ENCODE data around the gene ANKRD13D. TPM values are rescaled to one million over a fixed set of nuclear protein-coding genes. Genes with fewer than 3 reads are reported as not detected.

ANKRD13D gene
- total RNA-seq, 2 experiments from 2014 or later = 148 to 172 TPM

DNA sequence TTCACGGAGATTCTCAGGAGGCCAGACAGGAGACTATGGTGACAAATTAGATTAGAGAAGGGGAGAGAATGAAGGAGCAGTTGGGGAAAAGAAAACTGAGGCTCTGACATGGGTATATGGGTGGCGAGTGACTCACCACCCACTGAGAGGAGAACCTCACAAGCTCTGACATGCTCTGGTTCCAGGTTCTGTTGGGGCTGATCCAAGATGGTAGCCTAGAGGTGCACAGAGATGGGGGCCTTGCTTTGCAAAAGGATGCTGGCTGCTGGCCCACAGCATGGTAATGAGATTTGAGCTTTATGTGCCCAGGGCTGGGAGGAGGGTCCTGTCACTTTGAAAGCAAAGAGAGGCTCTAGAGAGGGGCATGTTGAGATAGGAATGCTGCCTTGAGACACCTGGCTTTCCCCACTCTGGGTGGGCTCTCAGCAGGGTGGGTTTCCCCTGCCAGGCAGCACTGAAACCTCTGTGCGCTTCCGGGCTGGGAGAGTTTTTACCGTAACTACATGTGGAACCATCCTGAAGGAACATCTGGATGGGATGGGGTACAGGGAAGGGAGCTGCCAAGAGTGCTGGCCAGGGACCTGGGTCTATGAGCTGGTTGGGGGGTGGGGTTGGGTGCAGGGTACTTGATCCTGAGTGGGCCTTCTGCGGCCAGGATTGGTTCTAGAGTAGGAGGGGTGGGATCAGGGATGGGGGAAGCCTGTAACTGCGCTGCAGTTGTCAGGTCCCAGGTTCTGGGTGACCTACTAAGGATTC lies 24.0 kb upstream of the ANKRD13D start:
- CTCF ChIA-PET = interaction anchor here (0.6 to 4.9 kb wide), 9 partner anchors 9 to 136 kb away, joined by 3 to 153 read pairs (median 4); partner anchors contain the start of genes ANKRD13D, POLD4 and PPP1CA
- no peak for DNase-seq
- ATAC-seq = no peak
- peak overlapping the region; percentile 62 for H3K4me3 Mint-ChIP-seq
- peak overlapping the region; percentile 70 for H3K27ac Mint-ChIP-seq
- no peaks in the 10 kb centered on the region for H3K9me3 Mint-ChIP-seq (ENCODE audit: low read depth)
- peaks cover 63% of the 10 kb centered on the region for H3K4me1 Mint-ChIP-seq
- H3K27me3 Mint-ChIP-seq = peaks cover 4% of the 10 kb centered on the region
- peaks cover 30% of the 10 kb centered on the region for H3K36me3 Mint-ChIP-seq

- peak; percentile 82 for DNase-seq
- Mint-ChIP-seq H3K4me3 (peak overlapping the region; percentile 62), H3K9me3 (ENCODE audit: low read depth) (no peaks in the 10 kb centered on the region), H3K36me3 (peaks cover 38% of the 10 kb centered on the region), H3K27ac (peak overlapping the region; percentile 79), H3K4me1 (peaks cover 69% of the 10 kb centered on the region), H3K27me3 (peaks cover 4% of the 10 kb centered on the region)
- peak; percentile 48 for ATAC-seq
- CTCF ChIA-PET = interaction anchor here (1.1 to 9.3 kb wide), 13 partner anchors 12 to 117 kb away, joined by 3 to 153 read pairs (median 7); partner anchors contain the start of genes ANKRD13D and POLD4
Observed at GRCh38 chr11:67265633-67266448, 23.3 kb upstream of the ANKRD13D start.

DNA sequence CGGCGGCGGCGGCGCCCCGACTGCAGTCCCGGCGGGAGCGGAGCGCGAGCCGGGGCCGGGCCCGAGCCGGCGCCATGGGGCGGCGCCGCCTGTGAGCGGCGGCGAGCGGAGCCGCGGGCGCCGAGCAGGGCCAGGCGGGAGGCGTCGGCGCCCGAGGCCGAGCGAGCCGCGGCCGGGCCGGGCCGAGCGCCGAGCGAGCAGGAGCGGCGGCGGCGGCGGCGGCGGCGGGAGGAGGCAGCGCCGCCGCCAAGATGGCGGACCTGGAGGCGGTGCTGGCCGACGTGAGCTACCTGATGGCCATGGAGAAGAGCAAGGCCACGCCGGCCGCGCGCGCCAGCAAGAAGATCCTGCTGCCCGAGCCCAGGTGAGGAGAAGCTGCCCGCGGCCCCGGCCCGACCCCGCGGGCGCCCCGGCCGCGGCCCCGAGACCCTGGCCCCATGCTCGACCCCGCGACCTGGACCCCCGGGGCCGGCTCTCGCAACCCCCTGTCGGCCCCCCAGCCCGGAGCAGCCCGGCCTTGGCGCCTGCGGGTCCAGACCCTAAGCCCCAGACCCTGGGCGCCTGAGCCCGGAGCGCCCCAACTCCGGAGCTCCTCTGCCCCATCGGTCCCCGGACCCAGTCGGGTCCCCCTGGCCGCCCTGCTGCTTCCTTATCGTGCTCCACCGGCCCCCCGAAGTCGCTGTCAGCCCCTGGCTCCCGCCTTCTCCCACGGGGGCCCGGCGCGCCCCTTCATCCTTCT lies 22.5 kb upstream of the ANKRD13D start, which contains the start of gene GRK2:
Gene GRK2, plus strand, starts transcription at position 25 of the 739 bp plus-strand sequence. Its CDS starts 227 bp downstream, at position 252.
- CTCF ChIA-PET = interaction anchor here (0.6 to 9.3 kb wide), 10 partner anchors 12 to 79 kb away, joined by 3 to 137 read pairs (median 6); partner anchors contain the start of gene ANKRD13D
- DNase-seq (peak; percentile 64), ATAC-seq (peak; percentile 24)
- peaks cover 74% of the 10 kb centered on the region for H3K4me1 Mint-ChIP-seq
- peak within 1 kb of the TSS; percentile 98 for H3K27ac Mint-ChIP-seq
- H3K4me3 Mint-ChIP-seq = peak within 1 kb of the TSS; percentile 99
- peaks cover 46% of the 10 kb centered on the region for H3K36me3 Mint-ChIP-seq
- peaks cover 4% of the 10 kb centered on the region for H3K27me3 Mint-ChIP-seq
- no peaks in the 10 kb centered on the region for H3K9me3 Mint-ChIP-seq (ENCODE audit: low read depth)

DNA sequence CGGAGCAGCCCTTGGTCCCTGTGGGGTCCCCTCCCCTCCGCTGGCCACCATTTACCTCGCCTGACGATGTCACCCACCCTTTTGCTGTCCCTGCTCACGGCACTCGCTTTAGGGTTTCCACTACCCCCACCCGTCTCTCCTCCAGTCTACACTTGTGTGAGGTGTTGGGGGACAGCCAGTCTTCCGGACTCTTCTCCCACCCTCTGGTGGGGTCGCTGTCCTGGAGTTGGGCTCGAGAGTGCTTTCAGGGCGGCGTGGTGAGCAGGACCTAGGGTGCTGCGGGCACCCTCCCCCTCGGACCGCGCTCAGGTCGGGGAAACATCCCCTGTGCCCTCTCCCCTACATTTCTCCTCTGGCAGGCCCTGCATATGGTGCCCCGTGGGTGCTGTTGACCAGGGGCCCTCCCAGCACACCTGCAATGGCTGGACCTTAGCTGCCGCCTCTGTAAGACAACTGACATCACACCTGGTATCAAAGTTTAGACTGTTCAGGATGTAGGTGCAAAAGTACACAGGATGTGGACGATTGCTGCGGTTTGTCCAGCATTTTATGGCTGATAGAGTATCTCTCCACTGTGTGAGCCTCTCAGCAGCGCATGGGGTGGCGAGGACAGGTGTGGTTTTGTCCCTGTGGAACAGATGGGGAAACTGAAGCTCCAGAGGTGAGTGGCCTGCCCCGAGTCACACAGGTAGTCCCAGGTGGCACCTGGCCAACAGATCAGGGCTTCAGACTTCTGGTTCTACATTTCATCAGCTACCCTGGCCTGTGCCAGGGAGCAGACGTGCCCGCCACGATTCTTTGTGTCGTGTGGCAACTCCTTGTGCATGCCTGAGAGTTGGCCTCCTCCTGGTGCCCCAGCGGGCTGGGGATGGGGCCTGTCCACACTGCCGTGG lies 21.7 kb upstream of the ANKRD13D start:
- Mint-ChIP-seq H3K9me3 (ENCODE audit: low read depth) (no peaks in the 10 kb centered on the region), H3K4me3 (peak overlapping the region; percentile 99), H3K27me3 (no peaks in the 10 kb centered on the region), H3K36me3 (peaks cover 52% of the 10 kb centered on the region), H3K27ac (peak overlapping the region; percentile 98), H3K4me1 (peaks cover 76% of the 10 kb centered on the region)
- peak; percentile 1 for ATAC-seq
- CTCF ChIA-PET = interaction anchor here (0.6 to 9.3 kb wide), 15 partner anchors 11 to 115 kb away, joined by 3 to 137 read pairs (median 6); partner anchors contain the start of genes ANKRD13D and POLD4
- DNase-seq = peak; percentile 82

DNA sequence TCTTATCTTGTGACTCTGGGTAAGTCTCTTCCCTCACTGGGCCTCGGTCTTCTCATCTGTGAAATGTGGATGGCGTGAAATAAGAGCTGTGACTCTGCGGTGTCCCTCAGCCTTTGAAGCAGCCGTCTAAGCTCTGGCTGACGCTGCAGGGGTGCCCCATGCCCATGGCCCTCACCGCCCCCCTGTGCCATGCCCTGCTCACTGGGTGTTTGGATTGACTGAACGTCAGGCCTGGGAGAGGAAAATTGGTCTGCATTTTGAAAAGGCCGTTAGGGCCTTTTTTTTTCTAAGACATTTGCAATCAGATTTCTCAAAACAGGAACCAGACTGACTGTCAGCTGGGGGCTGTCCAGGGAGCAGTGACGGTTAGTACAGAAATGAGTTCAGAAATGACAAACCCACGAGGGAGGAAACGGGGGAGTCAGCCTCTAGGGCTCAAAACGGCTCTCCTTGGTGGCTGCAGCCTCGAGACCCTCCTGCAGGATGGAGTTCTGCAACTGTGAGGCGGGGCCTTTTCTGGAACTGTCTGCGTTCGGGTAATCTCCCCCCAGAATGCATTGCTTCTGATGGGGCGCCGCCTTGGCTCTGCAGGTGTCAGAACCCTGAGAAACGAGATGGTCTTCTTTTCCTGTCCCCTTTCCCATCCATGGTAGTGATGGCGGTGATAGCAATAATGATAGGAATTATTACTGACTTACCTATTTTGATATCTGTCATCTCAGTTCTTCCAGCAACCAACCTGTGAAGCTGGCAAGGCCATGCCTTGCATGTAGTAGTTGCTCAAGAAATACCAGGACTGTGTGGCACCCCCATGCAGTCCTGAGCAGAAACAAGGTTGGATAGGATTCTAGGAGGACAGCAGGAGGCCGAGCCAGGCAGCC lies 20.8 kb upstream of the ANKRD13D start:
- H3K4me3 Mint-ChIP-seq = peak overlapping the region; percentile 99

GRCh38 chr11:67268962-67269268 lies 20.2 kb upstream of the ANKRD13D start:
- H3K4me1 Mint-ChIP-seq = peaks cover 79% of the 10 kb centered on the region
- no peaks in the 10 kb centered on the region for H3K27me3 Mint-ChIP-seq
- peak overlapping the region; percentile 99 for H3K4me3 Mint-ChIP-seq
- ATAC-seq = no peak
- no peak for DNase-seq
- CTCF ChIA-PET = interaction anchor here (1.2 to 9.3 kb wide), 5 partner anchors 10 to 128 kb away, joined by 4 to 137 read pairs (median 12); partner anchors contain the start of gene ANKRD13D
- no peaks in the 10 kb centered on the region for H3K9me3 Mint-ChIP-seq (ENCODE audit: low read depth)
- peak overlapping the region; percentile 98 for H3K27ac Mint-ChIP-seq
- H3K36me3 Mint-ChIP-seq = peaks cover 57% of the 10 kb centered on the region

More for the DNA sequence above, 20.8 kb upstream of the ANKRD13D start:
- Mint-ChIP-seq H3K27me3 (no peaks in the 10 kb centered on the region), H3K36me3 (peaks cover 57% of the 10 kb centered on the region), H3K27ac (peak overlapping the region; percentile 98), H3K9me3 (ENCODE audit: low read depth) (no peaks in the 10 kb centered on the region), H3K4me1 (peaks cover 76% of the 10 kb centered on the region)
- CTCF ChIA-PET = interaction anchor here (1.1 to 9.3 kb wide), 10 partner anchors 10 to 114 kb away, joined by 3 to 137 read pairs (median 8); partner anchors contain the start of genes ANKRD13D and POLD4
- peak; percentile 58 for ATAC-seq
- peak; percentile 94 for DNase-seq

- Mint-ChIP-seq H3K27me3 (no peaks in the 10 kb centered on the region), H3K9me3 (ENCODE audit: low read depth) (no peaks in the 10 kb centered on the region), H3K27ac (peak overlapping the region; percentile 98), H3K36me3 (peaks cover 60% of the 10 kb centered on the region), H3K4me1 (peaks cover 79% of the 10 kb centered on the region), H3K4me3 (peak overlapping the region; percentile 99)
- ATAC-seq = no peak
- CTCF ChIA-PET = interaction anchor here (1.2 to 9.3 kb wide), 8 partner anchors 9 to 127 kb away, joined by 4 to 137 read pairs (median 9); partner anchors contain the start of gene ANKRD13D
- no peak for DNase-seq
Observed at GRCh38 chr11:67269401-67270255, 19.5 kb upstream of the ANKRD13D start.

DNA sequence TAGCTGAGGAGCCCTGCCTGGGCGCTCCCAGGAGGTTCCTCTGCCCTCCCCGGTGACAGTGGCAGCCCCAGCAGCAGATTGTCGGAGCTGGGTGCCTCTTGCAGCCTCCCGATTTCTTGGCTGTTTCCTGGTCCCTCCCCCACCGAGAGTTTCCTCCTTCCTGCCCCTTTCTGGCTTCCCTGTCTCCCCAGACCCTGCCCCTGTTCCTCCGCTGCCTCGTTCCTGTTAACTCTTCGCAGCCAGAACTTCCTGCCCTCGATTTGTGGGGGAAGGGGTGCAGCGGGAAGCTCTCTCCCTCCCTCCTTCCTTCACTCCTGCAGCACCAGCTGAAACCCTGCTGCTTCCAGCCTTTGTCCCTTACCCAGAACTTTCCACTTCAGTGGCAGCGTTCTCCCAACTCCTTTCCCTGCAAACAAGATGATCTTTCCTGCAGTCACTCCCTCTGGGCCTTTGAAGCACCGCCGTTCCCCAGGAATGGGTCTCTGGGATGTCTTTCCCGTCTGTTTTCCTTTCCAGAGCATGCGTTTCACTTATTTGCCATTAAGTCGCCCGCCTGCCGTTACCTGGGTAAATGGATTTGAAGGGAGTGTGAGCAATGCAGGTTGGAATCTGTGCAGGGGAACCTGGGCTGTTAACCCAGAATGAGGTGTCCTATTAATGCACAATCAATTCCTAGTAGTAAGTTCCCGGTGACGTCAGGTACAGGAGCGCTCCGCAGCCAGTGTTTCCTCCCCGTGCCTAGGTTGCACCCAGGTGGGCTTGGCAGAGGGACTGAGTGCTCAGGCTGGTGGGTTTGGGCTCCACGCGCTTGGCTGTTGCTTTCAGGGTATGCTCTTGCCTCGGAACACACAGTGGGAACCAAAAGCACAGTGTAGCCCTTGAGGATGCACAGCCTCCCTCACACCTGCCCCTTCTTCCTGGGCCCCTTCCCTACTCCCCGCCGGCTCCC lies 18.6 kb upstream of the ANKRD13D start:
- CTCF ChIA-PET = interaction anchor here (1.0 to 9.3 kb wide), 11 partner anchors 8 to 126 kb away, joined by 3 to 137 read pairs (median 5); partner anchors contain the start of genes ANKRD13D and POLD4
- H3K9me3 Mint-ChIP-seq (ENCODE audit: low read depth) = no peaks in the 10 kb centered on the region
- DNase-seq (no peak), ATAC-seq (no peak)
- peaks cover 78% of the 10 kb centered on the region for H3K4me1 Mint-ChIP-seq
- H3K27ac Mint-ChIP-seq = peak overlapping the region; percentile 98
- H3K4me3 Mint-ChIP-seq = peak overlapping the region; percentile 99
- H3K27me3 Mint-ChIP-seq = no peaks in the 10 kb centered on the region
- H3K36me3 Mint-ChIP-seq = peaks cover 65% of the 10 kb centered on the region

GRCh38 chr11:67271205-67271540 lies 17.9 kb upstream of the ANKRD13D start:
- ATAC-seq (no peak), DNase-seq (no peak)
- Mint-ChIP-seq H3K36me3 (peaks cover 66% of the 10 kb centered on the region), H3K4me3 (peak overlapping the region; percentile 99), H3K9me3 (ENCODE audit: low read depth) (no peaks in the 10 kb centered on the region), H3K27me3 (no peaks in the 10 kb centered on the region), H3K4me1 (peaks cover 78% of the 10 kb centered on the region), H3K27ac (peak overlapping the region; percentile 98)
- CTCF ChIA-PET = interaction anchor here (1.0 to 9.3 kb wide), 9 partner anchors 9 to 111 kb away, joined by 3 to 137 read pairs (median 5); partner anchors contain the start of genes ANKRD13D and POLD4
